Neuronal stem cell (in vitro differentiated cells): ENCODE data around the gene PRR14.

ENCODE experiments used
- DNase-seq: peaks from one replicate; pipeline ENCODE4 v3.0.0-alpha.2; 2013; ENCODE audit warnings: low spot score
- H2AFZ ChIP-seq: one replicate; pipeline ENCODE4 v1.6.1; 2013; ENCODE audit warnings: mild to moderate bottlenecking, low read length, inconsistent platforms
- H2AK5ac ChIP-seq: 2 replicates; pipeline ENCODE4 v1.6.1; 2013; ENCODE audit warnings: low read depth, mild to moderate bottlenecking, inconsistent platforms, low read length, moderate library complexity, mixed read lengths
- H2BK120ac ChIP-seq: 2 replicates; pipeline ENCODE4 v1.6.1; 2013; ENCODE audit warnings: low read depth, mild to moderate bottlenecking, inconsistent platforms, low read length, moderate library complexity, mixed read lengths
- H2BK12ac ChIP-seq: one replicate; pipeline ENCODE4 v1.6.1; 2013; ENCODE audit warnings: low read length, inconsistent platforms
- H2BK15ac ChIP-seq: 2 replicates; pipeline ENCODE4 v1.6.1; 2013; ENCODE audit warnings: mild to moderate bottlenecking, low read length, inconsistent platforms, mixed read lengths
- H2BK5ac ChIP-seq: one replicate; pipeline ENCODE4 v1.6.1; 2013; ENCODE audit warnings: inconsistent platforms, mild to moderate bottlenecking, low read length, moderate library complexity
- H3K14ac ChIP-seq: one replicate; pipeline ENCODE4 v1.6.1; 2013; ENCODE audit warnings: low read length, inconsistent platforms
- H3K18ac ChIP-seq: 2 replicates; pipeline ENCODE4 v1.6.1; 2013; ENCODE audit warnings: low read length, inconsistent platforms
- H3K23ac ChIP-seq: 2 replicates; pipeline ENCODE4 v1.6.1; 2013; ENCODE audit warnings: low read depth, mild to moderate bottlenecking, mixed read lengths, low read length, inconsistent platforms; ENCODE audit not compliant: poor library complexity
- H3K27ac ChIP-seq: replicated peaks from 3 replicates; pipeline ENCODE4 v1.5.1; 2013; ENCODE audit warnings: low read length, inconsistent platforms
- H3K27me3 ChIP-seq, 3 experiments: 2 replicates each; pipeline ENCODE4 v1.6.1; 2013; ENCODE audit warnings: low read length in 3 of 3, mild to moderate bottlenecking in 2 of 3, inconsistent platforms in 1 of 3, low read depth in 1 of 3, mixed read lengths in 1 of 3, moderate library complexity in 1 of 3; ENCODE audit not compliant: control insufficient read depth in 3 of 3, insufficient read depth in 3 of 3
- H3K36me3 ChIP-seq, 2 donors: replicated peaks in 1 of 2; 2 replicates each; pipeline ENCODE4 v1.6.1; 2013; ENCODE audit warnings: low read length in 2 of 2; ENCODE audit not compliant: control insufficient read depth in 2 of 2, insufficient read depth in 2 of 2
- H3K4ac ChIP-seq: 2 replicates; pipeline ENCODE4 v1.6.1; 2013; ENCODE audit warnings: inconsistent platforms, mild to moderate bottlenecking, low read length, moderate library complexity
- H3K4me1 ChIP-seq, 2 donors: 1 replicate in 1 of 2; 2 replicates in 1 of 2; pipeline ENCODE4 v1.6.1; 2013; ENCODE audit warnings: low read length in 2 of 2, low read depth in 1 of 2; ENCODE audit not compliant: control insufficient read depth in 2 of 2, insufficient read depth in 1 of 2
- H3K4me2 ChIP-seq: one replicate; pipeline ENCODE4 v1.6.1; 2013; ENCODE audit warnings: mild to moderate bottlenecking, low read length, inconsistent platforms; ENCODE audit not compliant: insufficient read depth, poor library complexity, severe bottlenecking
- H3K4me3 ChIP-seq, 2 donors: 2 replicates each; pipeline ENCODE4 v1.5.1; 2013; ENCODE audit warnings: low read length in 2 of 2, mild to moderate bottlenecking in 2 of 2, inconsistent platforms in 1 of 2, moderate library complexity in 1 of 2
- H3K79me1 ChIP-seq: one replicate; pipeline ENCODE4 v1.6.1; 2013; ENCODE audit warnings: low read depth, mild to moderate bottlenecking, inconsistent platforms, low read length, moderate library complexity
- H3K9ac ChIP-seq: one replicate; pipeline ENCODE4 v1.6.1; 2013; ENCODE audit warnings: mild to moderate bottlenecking, low read depth, low read length, inconsistent platforms; ENCODE audit not compliant: poor library complexity
- H3K9me3 ChIP-seq, 2 donors: replicated peaks in 1 of 2; 2 replicates each; pipeline versions ENCODE3 to v1.6.1; 2013; ENCODE audit warnings: low read length in 2 of 2, mild to moderate bottlenecking in 2 of 2, inconsistent platforms in 1 of 2, low read depth in 1 of 2, mixed read lengths in 1 of 2, moderate library complexity in 1 of 2; ENCODE audit not compliant: control insufficient read depth in 2 of 2, insufficient read depth in 1 of 2
- H4K8ac ChIP-seq: one replicate; pipeline ENCODE4 v1.6.1; 2013; ENCODE audit warnings: low read depth, mild to moderate bottlenecking, inconsistent platforms, low read length, moderate library complexity
- H4K91ac ChIP-seq: one replicate; pipeline ENCODE4 v1.6.1; 2013; ENCODE audit warnings: low read length, low read depth, mild to moderate bottlenecking, inconsistent platforms; ENCODE audit not compliant: poor library complexity
- WGBS, 2 donors: extraction: QIAGEN DNeasy Blood & Tissue Kit; methylation state at CpG; one replicate each; pipeline ENCODE4 v1.1.7; 2013; ENCODE audit warnings: missing lambda C conversion rate in 2 of 2, mixed read lengths in 1 of 2; ENCODE audit not compliant: insufficient read length in 2 of 2, insufficient replicate concordance in 1 of 2; ENCODE audit errors: extremely low coverage in 2 of 2; 5-methylcytosine and 5-hydroxymethylcytosine counted together

Gene PRR14

GRCh38 chr16:30680326-30680725 lies 29.6 kb downstream of the PRR14 start:
- Histone ChIP-seq H3K4me1 (peaks cover 3 to 14% of the 10 kb centered on the region in 2 donors), H3K36me3 (no peaks in the 10 kb centered on the region), H2AK5ac (no peak overlapping the region), H2BK5ac (no peak overlapping the region), H3K27ac (no peak overlapping the region), H2BK12ac (no peak overlapping the region), H3K18ac (no peak overlapping the region), H3K27me3 (peaks cover 0 to 4% (median 0%) of the 10 kb centered on the region in 3 experiments), H3K23ac (no peak overlapping the region), H3K9me3 (no peaks in the 10 kb centered on the region), H2AFZ (no peak overlapping the region), H2BK15ac (no peak overlapping the region), H3K79me1 (no peaks in the 10 kb centered on the region), H3K14ac (no peak overlapping the region), H3K4ac (no peak overlapping the region), H4K8ac (no peak overlapping the region), H3K9ac (no peak overlapping the region), H3K4me2 (no peak overlapping the region), H3K4me3 (no peak overlapping the region), H4K91ac (no peak overlapping the region), H2BK120ac (no peak overlapping the region)
- WGBS, 2 donors: no CpG with 5 or more reads among the region's 3 CpGs
- no peak for DNase-seq

GRCh38 chr16:30688701-30689100 lies 37.9 kb downstream of the PRR14 start:
- peaks cover 0 to 3% (median 0%) of the 10 kb centered on the region in 3 experiments for H3K27me3 ChIP-seq
- no peak overlapping the region for H3K18ac ChIP-seq
- peak overlapping the region; percentile 16 for H2AFZ ChIP-seq
- H3K4ac ChIP-seq: no peak overlapping the region
- H3K4me3 ChIP-seq: no peak overlapping the region
- H2AK5ac ChIP-seq: no peak overlapping the region
- no peak overlapping the region for H2BK12ac ChIP-seq
- H2BK5ac ChIP-seq: no peak overlapping the region
- H3K79me1 ChIP-seq: no peaks in the 10 kb centered on the region
- no peak overlapping the region for H3K27ac ChIP-seq
- H3K14ac ChIP-seq: no peak overlapping the region
- no peak overlapping the region for H4K91ac ChIP-seq
- no peak overlapping the region for H2BK120ac ChIP-seq
- H3K23ac ChIP-seq: no peak overlapping the region
- WGBS, 2 donors: no CpG with 5 or more reads among the region's 4 CpGs
- H3K4me1 ChIP-seq: peaks cover 0 to under 1% of the 10 kb centered on the region in 2 donors
- H2BK15ac ChIP-seq: no peak overlapping the region
- H3K9ac ChIP-seq: no peak overlapping the region
- H3K9me3 ChIP-seq: no peaks in the 10 kb centered on the region
- no peak overlapping the region for H3K4me2 ChIP-seq
- DNase-seq: no peak
- no peak overlapping the region for H4K8ac ChIP-seq
- no peaks in the 10 kb centered on the region for H3K36me3 ChIP-seq

GRCh38 chr16:30691907-30692306 lies 41.1 kb downstream of the PRR14 start:
- Histone ChIP-seq H2BK12ac (no peak overlapping the region), H3K9ac (no peak overlapping the region), H2AK5ac (no peak overlapping the region), H3K4me2 (no peak overlapping the region), H2BK15ac (no peak overlapping the region), H2BK5ac (peak overlapping the region; percentile 3), H2BK120ac (no peak overlapping the region), H3K14ac (no peak overlapping the region), H4K91ac (no peak overlapping the region), H3K36me3 (no peaks in the 10 kb centered on the region), H3K23ac (no peak overlapping the region), H4K8ac (no peak overlapping the region), H3K9me3 (no peaks in the 10 kb centered on the region), H3K4me1 (peaks cover 0 to 2% of the 10 kb centered on the region in 2 donors), H3K79me1 (peaks cover 1% of the 10 kb centered on the region), H3K27me3 (peaks cover 0 to 3% (median 0%) of the 10 kb centered on the region in 3 experiments), H3K4me3 (no peak overlapping the region), H3K27ac (no peak overlapping the region), H3K18ac (no peak overlapping the region), H2AFZ (no peak overlapping the region), H3K4ac (no peak overlapping the region)
- DNase-seq: no peak
- no CpG with 5 or more reads among the region's 4 CpGs for WGBS, 2 donors

- no peaks in the 10 kb centered on the region for H3K9me3 ChIP-seq
- H3K4ac ChIP-seq: no peak overlapping the region
- peaks cover 1% of the 10 kb centered on the region for H3K79me1 ChIP-seq
- peaks cover 0 to 3% (median 0%) of the 10 kb centered on the region in 3 experiments for H3K27me3 ChIP-seq
- H3K14ac ChIP-seq: no peak overlapping the region
- no peak overlapping the region for H3K18ac ChIP-seq
- H4K8ac ChIP-seq: no peak overlapping the region
- DNase-seq: no peak
- H3K4me1 ChIP-seq: peaks cover 0 to 3% of the 10 kb centered on the region in 2 donors
- H3K36me3 ChIP-seq: no peaks in the 10 kb centered on the region
- H3K27ac ChIP-seq: no peak overlapping the region
- H3K4me3 ChIP-seq: no peak overlapping the region
- H3K4me2 ChIP-seq: no peak overlapping the region
- H2AK5ac ChIP-seq: no peak overlapping the region
- H2BK15ac ChIP-seq: no peak overlapping the region
- no peak overlapping the region for H2AFZ ChIP-seq
- no peak overlapping the region for H2BK120ac ChIP-seq
- no peak overlapping the region for H2BK12ac ChIP-seq
- H2BK5ac ChIP-seq: peak overlapping the region; percentile 3
- H3K9ac ChIP-seq: no peak overlapping the region
- no peak overlapping the region for H3K23ac ChIP-seq
- H4K91ac ChIP-seq: no peak overlapping the region
- WGBS, 2 donors: no CpG with 5 or more reads among the region's 10 CpGs
Observed at GRCh38 chr16:30692396-30693064, 41.8 kb downstream of the PRR14 start.
